Measurements from ENCODE around the gene DCAKD. TPM values are rescaled to one million over a fixed set of nuclear protein-coding genes. Genes with fewer than 3 reads are reported as not detected.
"Not testable (repeated sequence)": the region's sequence is repeated elsewhere in the genome, so short reads cannot be mapped to it uniquely, and the experiment has no call there.

Gene DCAKD
- polyA plus RNA-seq, 4 donors, result 42.4 to 58.4 (median 53.4) TPM

DNA sequence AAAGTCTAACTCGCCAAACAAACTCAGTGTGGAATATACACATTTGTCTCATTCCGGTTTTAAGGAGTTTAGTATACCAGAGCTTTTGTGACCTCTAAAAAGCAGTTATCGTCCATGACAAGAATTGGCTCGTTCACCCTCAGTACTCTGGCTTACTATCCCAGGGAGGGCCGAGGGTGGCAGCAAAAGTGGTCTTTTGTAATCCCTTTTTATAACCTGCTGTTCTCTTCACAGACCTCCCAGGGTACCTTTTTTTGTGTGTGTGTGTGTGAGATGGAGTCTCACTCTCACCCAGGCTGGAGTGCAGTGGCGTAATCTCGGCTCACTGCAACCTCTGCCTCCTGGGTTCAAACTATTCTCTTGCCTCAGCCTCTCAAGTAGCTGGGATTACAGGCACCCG is 18.6 kb upstream of the DCAKD start:
- no peak for DNase-seq (ENCODE audit: low read depth in 4 of 4, low spot score in 3 of 4)

DNA sequence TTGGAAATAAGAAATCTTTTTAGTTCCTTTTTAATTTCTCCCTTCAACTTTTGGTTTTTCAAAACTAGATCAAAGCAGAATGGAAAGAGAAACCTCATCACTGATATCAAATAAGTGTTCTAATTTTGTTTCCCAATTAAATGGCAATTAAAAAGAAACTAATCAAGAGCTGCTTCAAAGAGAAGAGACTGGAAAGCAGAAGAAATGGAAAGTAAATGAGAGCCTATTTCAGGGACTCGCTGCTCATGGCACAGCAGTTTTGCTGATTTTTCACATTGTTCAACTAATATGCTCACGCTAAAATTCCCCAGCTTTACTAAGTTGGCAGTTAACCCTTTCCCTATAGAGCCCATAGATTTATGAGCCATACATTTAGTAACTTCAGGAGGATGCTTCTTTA is 16.2 kb upstream of the DCAKD start:
- DNase-seq (ENCODE audit: low read depth in 4 of 4, low spot score in 3 of 4), result no peak

DNA sequence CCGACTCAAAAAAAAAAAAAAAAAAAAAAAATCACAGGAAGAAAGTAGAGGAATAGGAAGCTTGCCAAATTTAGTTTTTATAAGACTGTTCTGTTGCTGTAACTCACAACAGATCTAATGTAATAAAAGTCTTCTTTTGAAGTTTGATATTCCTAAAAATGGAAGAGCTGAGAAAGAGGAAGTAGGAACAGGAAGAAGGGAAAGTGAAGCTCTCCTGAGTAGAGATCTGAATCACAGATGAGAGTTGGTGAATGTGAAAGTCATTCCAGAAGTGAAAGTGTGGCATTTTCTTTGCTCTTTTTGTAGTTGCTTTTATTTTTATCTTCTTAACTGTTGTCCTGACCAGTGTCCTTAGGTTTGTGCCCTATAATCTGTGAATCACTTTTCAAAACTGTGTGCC is 11.8 kb upstream of the DCAKD start:
- no peak for DNase-seq (ENCODE audit: low read depth in 4 of 4, low spot score in 3 of 4)

DNA sequence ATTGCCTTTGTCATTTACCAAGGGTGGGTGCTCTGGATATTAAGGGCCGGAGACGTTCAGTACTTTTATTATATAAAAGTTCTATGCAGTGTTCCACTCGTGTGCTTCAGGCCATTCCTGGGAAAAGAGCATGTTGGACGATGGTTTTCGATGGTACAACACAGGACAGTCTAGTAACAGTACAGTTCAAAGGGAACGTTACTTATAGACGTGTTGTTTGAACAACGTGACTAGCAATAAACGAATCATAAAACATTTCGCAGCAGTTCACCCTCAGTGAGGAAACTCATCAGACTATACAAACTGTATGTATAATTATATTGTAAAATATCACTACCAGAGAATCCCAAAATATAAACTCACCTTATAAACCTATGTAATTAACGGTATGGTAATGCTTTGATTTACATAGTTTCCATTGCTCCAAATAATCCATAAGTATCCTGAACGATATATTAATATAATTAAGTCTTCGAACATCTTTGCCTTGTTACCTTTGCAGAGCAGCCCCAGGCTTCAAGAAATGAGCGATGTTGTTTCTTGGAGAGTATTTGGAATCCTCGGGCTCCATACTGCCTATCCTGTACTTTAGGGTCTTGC is 10.3 kb upstream of the DCAKD start:
- DNase-seq (ENCODE audit: low read depth in 4 of 4, low spot score in 3 of 4), result no peak

DNA sequence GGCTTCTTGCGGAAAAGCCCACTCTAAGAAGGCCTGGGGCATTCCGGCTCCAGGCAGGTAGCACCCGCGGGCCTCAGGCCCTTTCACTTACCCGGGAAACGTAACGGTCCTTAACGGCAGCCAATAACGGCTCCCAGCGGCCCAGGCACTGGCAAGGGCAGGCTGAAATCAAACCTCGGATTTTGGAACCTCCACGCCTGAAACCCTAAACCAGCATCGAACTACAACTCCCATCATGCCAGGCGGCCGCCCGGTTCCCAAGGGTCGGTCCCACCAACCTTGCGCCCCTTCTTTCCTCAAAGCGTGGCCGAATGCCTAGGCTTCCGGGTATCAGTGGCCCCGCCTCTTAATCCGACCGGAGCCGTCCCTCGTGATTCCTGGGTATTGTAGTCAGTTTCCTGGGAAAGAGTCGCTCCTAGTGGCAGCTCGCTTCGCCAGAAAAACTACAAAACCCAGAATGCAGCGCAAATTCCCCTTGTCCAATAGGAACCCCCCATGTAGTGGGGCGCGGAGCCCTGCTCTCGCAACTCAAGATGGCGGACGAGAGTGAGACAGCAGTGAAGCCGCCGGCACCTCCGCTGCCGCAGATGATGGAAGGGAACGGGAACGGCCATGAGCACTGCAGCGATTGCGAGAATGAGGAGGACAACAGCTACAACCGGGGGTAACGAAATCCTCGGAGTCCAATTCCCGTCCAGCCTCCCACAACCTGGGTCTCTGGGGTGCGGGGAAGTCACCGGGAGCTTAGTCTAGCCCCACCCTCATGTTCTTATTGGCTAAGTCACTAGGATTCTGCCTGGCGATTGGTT is 9.6 kb upstream of the DCAKD start, which contains the start of gene NMT1:
TSS of gene NMT1 (plus strand) at position 521 of the 809 bp plus-strand sequence. CDS start at position 534, 13 bp downstream.
- DNase-seq (ENCODE audit: low read depth in 4 of 4, low spot score in 3 of 4), result peak; percentile 99 to 100 (median 99)

DNA sequence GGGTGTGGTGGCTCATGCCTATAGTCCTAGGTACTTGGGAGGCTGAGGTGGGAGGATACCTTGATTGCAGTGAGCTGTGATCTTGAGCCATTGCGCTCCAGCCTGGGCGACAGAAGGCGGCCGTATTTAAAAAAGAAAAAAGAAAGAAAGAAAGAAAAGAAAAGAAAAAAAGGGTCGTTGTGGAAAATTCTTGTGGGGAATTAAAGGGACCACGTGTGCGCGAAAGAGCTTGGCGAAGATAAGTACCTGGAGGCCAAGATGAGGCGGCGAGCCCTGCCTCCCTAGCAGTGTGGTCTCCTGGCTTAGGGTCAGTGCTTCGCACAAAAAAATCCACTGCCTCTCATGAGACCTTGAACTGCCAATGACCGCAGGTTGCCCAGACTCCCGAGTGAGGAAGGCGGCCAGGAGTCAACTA is 9.0 kb upstream of the DCAKD start:
- DNase-seq (ENCODE audit: low read depth in 4 of 4, low spot score in 3 of 4), result no peak

DNA sequence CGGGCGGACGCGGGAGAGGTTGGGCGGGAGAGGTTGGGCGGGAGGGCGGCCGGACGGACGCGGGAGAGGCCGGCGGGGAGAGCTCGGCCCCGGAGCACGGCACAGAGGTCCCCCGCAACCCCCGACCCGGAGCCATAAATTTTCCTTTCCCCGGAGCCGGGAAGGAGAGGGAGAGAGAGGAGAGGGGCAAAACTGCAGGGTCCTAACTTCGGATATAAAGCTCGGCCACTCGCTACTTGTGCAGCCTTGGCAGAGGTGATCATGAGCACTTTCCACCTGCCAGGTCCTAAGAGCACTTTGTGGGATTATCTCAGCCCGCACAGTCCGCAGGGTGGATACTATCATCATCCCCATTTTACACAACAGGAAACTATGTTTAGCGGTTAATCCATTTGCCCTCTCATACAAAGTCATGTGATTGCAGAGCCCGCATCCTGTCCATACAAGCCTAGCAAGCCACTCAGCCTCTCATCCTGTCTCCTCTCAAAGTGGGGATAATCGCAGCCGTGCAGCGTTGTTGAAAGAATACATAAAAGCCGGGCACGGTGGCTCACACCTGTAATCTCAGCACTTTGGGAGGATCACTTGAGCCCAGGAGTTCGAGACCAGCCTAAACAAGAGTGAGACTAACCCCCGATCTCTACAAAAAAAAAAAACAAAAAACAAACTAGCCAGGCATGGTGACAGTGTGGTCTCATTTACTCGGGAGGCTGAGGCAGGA is 780 bp upstream of the DCAKD start:
- no peak for DNase-seq (ENCODE audit: low read depth in 4 of 4, low spot score in 3 of 4)

DNA sequence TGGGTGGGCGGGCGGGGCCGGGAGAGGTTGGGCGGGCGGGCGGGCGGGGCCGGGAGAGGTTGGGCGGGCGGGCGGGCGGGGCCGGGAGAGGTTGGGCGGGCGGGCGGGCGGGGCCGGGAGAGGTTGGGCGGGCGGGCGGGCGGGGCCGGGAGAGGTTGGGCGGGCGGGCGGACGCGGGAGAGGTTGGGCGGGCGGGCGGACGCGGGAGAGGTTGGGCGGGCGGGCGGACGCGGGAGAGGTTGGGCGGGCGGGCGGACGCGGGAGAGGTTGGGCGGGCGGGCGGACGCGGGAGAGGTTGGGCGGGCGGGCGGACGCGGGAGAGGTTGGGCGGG is 254 bp upstream of the DCAKD start:
- not testable (repeated sequence) for DNase-seq (ENCODE audit: low read depth in 4 of 4, low spot score in 3 of 4)

DNA sequence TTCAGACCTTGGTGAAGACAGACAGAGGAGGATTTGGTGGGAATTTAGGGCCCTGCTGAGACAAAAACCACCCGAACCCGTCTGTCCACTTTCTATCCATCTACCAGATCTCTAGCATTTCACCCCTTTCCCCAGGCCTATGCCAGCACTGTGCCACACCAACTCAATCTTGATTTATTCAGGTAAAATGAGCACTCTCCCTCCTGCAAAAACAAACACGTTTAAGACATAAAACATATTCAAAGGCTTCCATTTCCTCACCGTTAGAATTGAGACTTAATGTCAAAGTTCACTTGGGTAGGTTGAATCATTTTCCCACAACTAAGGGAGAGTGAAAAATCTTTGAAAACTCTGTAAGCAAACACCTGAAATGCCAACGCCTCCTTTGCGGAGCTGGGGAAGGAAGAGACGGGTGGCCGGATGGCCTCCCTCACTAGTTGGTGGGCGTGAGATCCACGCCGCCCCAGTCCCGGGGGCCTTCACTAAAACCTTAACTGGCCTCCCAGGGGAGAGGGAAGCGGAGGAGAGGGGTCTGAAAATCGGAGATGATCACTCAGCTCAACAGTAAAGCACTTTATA is 862 bp downstream of the DCAKD start:
- DNase-seq (ENCODE audit: low read depth in 4 of 4, low spot score in 3 of 4), result no peak

DNA sequence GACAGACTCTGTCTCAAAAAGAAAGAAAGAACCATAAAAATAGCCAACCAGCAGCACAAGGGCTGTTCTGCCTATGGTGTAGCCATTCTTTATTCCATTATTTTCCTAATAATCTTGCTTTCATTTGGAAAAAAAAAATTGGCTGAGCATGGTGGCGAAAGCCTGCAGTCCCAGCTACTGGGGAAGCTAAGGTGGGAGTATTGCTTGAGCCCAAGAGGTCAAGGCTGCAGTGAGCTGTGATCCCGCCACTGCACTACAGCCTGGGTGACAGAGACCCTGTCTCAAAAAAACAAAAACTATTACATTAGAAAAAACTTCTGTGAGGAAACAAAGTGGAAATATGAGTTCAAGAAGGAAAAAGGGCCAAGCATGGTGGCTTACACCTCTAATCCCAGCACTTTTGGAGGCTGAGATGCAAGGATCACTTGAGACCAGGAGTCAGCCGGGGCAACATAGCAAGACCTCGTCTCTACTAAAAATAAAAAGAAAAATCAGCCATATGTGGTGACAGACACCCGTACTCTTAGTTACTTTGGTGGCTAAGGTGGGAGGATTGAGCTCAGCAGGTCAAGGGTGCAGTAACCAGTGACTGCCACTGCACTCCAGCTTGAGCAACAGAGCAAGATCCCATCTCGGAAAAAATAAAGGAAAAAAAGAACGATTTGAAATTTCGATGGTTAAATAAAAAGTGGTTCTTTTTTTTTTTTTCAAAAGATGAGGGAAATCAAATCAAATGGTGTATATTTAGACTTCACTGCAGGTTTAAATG is 2.5 kb downstream of the DCAKD start:
- no peak for DNase-seq (ENCODE audit: low read depth in 4 of 4, low spot score in 3 of 4)

DNA sequence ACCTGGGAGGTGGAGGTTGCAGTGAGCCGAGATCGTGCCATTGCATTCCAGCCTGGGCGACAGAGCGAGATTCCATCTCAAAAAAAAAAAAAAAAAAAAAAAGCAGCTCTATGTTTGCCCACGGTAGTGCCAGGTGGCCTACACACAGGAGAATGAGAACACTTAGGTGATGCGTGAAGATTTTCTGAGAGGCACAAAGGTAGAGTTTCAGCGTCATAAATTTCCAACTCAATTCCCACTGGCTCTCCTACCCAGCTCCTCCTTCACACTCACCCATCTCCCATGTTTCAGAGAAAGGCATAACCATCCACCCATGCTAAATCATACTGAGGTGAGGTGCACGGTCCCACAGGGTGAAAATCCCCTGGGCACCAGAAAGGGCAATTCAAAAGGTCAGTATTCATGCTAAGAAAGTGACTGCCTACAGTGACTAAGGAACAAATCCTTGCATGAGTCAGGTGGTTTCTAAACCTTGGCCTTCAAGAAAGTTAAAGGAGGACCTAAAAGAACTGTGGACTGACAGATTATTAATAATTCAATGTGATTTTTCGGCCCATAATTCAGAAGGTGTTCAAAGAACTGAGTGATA is 4.8 kb downstream of the DCAKD start:
- no peak for DNase-seq (ENCODE audit: low read depth in 4 of 4, low spot score in 3 of 4)

DNA sequence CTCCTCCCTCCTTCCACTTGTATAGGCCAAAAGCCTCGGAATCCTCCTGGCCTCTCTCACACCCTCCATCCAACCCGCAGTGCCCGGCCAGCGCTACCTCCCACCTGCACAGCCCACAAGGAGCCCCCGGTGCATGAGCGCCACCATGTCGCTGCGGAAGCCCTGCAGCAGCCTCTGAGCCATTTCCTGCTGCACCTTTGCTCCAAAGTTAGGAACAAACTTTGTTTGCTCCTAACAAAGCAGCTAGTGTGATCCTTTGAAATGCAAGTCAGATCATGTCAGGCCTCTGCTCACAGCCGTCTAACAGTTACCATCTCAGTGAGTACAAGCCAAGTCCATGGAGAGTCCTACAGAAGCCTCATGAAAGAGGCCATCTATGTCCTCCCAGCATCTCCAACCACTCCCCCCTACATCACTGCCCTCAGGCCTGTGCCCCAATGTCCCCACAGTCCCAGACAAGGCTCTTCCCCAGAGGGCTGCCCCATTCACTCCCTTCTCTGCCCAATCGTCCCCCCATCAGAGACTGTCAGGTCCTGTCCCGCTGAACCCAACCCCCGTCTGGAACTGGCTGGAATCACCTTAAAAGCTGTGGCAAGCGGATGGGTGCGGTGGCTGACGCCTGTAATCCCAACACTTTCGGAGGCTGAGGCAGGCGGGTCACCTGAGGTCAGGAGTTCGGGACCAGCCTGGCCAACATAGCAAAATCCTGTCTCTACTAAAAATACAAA is 7.5 kb downstream of the DCAKD start:
- DNase-seq (ENCODE audit: low read depth in 4 of 4, low spot score in 3 of 4), result no peak

DNA sequence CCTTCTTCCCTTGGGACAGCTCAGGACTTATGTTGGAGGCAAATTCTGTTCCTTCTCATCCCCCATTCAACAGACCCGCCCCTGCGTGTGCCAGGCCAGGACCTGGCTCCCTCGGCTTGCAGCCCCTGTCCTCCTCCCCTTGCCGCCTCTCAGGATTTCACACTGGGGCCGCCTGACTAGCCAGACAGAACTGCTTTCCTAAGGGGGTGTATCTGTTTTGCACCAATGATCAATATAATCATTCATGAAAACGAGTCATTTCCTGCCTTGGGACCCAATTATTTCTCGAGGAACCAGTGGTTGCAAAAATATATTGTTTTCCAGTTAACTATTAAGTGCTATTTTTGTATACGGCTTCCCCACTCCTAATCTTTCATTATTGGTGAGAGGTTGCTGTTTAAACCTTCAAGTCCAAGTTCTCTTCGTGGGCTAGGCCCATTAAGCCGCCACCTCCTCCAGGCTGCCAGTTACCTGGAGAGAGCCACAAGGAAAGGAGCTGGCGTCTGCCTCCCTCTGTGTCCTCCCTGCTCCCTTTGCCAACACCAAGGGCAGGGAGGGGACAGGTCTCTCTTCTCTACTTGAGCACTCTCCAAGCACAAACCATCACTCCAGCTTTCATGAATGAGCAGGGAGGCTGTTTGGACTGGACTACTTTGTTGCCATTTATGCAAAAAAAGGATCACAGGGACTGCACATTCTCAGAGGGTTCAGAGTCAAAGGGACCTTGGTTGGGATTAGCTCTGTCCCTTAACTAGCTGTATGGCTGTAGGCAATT is 8.9 kb downstream of the DCAKD start:
- no peak for DNase-seq (ENCODE audit: low read depth in 4 of 4, low spot score in 3 of 4)

DNA sequence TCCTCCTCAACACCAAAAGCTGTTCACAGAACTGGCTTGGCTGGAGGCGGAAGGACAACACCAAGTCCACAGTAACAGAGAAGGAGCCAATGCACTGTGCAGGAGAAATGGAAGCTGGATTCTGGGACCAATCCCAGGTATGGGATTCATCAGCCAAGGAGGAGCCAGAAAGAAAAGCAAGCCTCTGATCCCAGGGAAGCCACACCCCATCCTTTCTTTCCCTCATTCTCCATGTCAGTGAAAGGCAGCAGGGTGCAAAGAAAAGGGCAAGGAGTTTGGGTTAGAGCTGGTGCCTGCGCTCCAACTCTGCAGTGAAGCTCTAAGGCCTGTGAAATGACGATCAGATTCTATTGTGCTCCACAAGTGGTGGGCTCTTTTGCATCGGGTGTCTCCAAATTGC is 11.0 kb downstream of the DCAKD start:
- no peak for DNase-seq (ENCODE audit: low read depth in 4 of 4, low spot score in 3 of 4)

DNA sequence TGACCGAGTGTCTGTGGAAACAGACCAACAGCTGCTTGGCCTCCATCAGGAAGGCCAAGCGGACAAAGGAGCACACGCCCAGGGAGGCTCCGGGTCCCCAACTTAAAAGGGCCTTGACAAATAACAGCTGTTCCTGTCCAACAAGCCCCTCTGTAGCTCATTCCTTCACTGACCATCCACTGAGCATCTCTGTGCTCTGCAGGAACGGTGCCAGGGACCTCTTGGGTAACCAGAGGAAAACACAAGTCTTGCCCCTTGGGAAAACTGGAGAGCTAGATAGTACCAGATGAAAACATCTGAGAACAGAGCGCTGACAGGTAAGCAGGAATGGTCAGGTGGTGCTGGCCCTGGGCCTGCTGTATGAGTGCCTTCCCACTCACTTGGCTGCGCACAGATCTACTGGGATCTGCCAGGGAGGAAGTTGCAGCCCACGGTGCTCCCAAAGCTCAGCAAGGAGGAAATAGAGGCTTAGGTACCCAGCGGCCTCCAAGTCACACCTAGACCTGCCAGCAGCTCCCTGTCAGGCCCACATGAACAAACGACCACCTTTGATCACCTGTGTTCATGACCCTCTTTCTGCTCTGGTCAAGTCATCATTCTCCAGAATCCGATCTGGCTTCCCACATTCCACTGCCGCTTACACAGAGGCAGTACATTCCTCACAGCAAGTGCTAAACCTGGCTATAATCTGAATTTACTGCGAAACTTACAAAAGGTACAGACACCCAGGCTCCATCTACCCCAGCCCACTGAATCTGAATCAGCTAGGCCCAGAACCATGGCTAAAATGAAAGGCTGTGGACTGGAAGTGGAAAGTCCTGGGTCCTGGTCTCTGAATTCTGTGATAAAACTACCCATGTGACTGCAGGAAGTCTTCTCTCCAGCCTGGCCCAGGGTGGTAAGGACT is 12.5 kb downstream of the DCAKD start:
- no peak for DNase-seq (ENCODE audit: low read depth in 4 of 4, low spot score in 3 of 4)

DNA sequence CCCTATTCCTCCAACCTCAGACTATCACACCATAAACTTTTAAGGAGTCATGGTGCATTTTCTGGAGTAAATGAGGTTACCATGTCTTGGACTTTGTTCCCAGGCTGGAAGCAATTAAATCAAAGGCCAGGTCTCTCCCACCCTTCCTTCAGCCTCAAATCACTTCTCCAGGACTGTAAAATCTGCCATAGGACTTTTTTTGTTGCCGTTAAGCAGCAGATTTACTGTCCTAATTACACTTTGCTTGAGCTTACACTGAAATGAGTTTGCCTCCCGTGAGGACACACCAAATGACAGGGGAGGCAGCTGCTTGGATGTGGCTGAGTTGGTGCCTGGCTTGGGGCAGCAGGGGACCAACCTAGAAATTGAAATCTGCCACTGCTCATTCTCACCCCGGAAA is 14.7 kb downstream of the DCAKD start:
- DNase-seq (ENCODE audit: low read depth in 4 of 4, low spot score in 3 of 4), result no peak

DNA sequence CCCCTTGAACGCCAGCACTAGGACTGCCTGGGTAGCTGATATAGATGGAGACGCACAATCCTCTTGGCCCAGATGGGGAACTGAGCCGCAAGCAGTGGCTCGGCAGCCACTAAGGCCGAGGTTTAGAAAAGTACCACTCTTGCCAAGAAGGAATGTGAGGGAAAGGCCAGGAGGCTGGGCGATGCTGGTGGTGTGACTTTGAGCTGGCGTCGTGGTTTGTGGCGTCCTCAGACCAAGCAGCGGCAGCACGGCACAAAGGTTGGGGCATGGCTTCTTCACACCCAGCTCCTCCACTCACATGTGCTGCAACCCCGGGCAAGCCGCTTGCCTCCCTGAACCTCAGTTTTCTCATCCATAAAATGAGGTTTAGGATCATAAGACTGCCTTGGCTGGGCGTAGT is 15.6 kb downstream of the DCAKD start:
- no peak for DNase-seq (ENCODE audit: low read depth in 4 of 4, low spot score in 3 of 4)

DNA sequence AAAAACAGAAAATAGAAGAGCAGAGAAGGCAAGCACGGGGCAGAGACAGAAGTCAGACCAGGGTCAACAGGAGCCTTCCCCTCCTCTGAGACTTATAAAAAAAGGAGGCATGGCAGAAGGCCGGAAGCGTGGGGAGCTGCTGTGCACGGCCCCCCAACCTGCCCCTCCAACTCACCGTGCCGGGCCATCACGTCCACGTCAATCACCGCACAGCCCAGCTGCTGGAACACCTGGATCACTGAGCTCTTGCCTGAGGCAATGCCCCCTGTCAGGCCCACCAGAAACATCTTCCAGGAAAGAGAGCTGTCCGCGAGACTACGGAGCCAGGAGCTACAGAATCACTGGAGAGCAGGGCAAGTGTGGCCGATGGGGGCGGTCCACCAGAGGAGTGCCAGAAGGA is 16.8 kb downstream of the DCAKD start:
- no peak for DNase-seq (ENCODE audit: low read depth in 4 of 4, low spot score in 3 of 4)
